Effector memory CD8-positive, alpha-beta T cell (primary cell): ENCODE measurements around the gene MYL5.
A peak's percentile ranks its signal among the peaks of the same experiment; 100 is the strongest.
"Not testable (repeated sequence)": the region's sequence is repeated elsewhere in the genome, so short reads cannot be mapped to it uniquely, and the experiment has no call there.

Experiments used
- ATAC-seq: fragments of 150-1000 bp; cut with Tn5 transposase; replicated peaks from 2 replicates; pipeline ENCODE4 v1.10.0; 2021; ENCODE audit warnings: mild to moderate bottlenecking, moderate library complexity
- DNase-seq, 3 experiments: peaks; one replicate each; pipeline ENCODE4 v3.0.0; 2021
- H3K27ac Mint-ChIP-seq, 2 donors: one replicate each; pipeline ENCODE4 v1.8.0; 2022; ENCODE audit warnings: mild to moderate bottlenecking in 2 of 2, mixed read lengths in 2 of 2, moderate library complexity in 2 of 2
- H3K27me3 Mint-ChIP-seq, 2 donors: one replicate each; pipeline ENCODE4 v1.8.0; 2022; ENCODE audit warnings: mixed read lengths in 2 of 2
- H3K36me3 Mint-ChIP-seq: one replicate; pipeline ENCODE4 v1.8.0; 2022; ENCODE audit warnings: mild to moderate bottlenecking, moderate library complexity, mixed read lengths; ENCODE audit not compliant: insufficient read depth
- H3K4me1 Mint-ChIP-seq, 2 donors: one replicate each; pipeline ENCODE4 v1.8.0; 2022; ENCODE audit warnings: low read depth in 2 of 2, mixed read lengths in 2 of 2
- H3K4me3 Mint-ChIP-seq, 2 donors: one replicate each; pipeline ENCODE4 v1.8.0; 2022; ENCODE audit warnings: mild to moderate bottlenecking in 2 of 2, mixed read lengths in 2 of 2, moderate library complexity in 2 of 2
- H3K9me3 Mint-ChIP-seq, 2 donors: one replicate each; pipeline ENCODE4 v1.8.0; 2022; ENCODE audit warnings: mixed read lengths in 2 of 2

MYL5 gene

DNA sequence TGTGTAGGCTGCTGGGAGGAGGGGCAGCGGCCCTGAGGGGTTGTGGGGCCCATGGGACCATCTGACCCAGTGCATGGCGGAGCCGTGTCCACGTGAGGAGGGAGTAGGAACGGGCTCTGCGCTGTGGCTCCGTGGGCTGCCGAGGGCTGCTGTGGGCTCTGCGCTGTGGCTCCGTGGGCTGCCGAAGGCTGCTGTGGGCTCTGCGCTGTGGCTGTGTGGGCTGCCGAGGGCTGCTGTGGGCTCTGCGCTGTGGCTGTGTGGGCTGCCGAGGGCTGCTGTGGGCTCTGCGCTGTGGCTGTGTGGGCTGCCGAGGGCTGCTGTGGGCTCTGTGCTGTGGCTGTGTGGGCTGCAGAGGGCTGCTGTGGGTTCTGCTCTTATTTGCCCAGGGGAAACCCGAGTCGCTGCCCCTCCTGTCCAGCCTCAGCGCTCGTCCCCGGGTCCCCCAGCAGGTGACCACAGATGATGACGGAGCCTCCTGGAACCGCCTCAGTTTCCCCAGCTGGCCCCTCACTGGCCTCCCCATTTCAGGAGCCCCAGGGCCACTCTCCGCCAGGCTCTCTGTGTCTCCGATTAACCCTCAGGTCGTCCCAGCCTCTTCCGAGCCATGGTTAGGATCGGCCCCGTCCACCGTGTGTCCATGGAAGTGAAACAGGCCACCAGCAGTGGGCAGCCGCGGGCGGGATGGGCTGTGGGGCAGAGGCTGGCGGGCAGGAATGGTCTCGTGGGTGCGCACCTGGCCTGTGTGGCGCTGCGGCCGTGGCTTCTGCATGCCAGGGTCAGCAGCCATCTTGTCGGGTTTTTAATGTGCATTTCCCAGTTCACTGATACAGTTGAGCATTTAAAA is 51.3 kb downstream of the MYL5 start:
- Mint-ChIP-seq H3K4me3 (no peak overlapping the region), H3K27me3 (no peaks in the 10 kb centered on the region), H3K4me1 (peaks cover 20 to 22% of the 10 kb centered on the region in 2 donors), H3K36me3 (peaks cover 28% of the 10 kb centered on the region), H3K9me3 (no peaks in the 10 kb centered on the region), H3K27ac (no peak overlapping the region)
- ATAC-seq = no peak
- no peak for DNase-seq

DNA sequence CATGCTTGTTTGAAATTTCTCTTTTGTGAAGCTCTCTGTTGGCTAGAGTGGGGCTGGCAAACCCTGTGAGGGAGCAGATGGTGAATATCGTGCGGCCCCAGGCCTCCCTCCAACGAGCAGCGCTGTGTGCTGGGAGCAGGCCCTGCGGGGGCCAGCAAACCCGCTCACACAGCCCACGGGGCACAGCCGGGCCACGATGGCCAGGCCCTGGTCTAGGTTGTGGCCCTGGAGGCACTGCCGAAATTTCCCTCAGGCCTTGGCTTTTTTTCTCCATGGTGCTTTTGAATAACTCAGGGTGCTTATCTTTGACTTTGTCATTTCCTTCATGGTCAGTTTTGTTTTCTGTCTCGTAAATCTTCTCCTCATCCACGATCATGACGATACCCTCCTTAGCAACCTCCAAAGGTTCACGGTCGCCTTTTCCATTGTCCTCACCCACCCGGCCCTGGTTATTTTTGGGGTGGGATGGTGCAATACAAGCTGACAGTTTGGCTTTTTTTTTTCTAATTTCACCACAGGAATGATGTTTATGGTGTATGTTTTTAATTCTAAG is 52.0 kb downstream of the MYL5 start:
- Mint-ChIP-seq H3K36me3 (peaks cover 30% of the 10 kb centered on the region), H3K27me3 (no peaks in the 10 kb centered on the region), H3K9me3 (no peaks in the 10 kb centered on the region), H3K4me3 (no peak overlapping the region), H3K4me1 (peaks cover 20 to 22% of the 10 kb centered on the region in 2 donors), H3K27ac (no peak overlapping the region)
- no peak for ATAC-seq
- no peak for DNase-seq

DNA sequence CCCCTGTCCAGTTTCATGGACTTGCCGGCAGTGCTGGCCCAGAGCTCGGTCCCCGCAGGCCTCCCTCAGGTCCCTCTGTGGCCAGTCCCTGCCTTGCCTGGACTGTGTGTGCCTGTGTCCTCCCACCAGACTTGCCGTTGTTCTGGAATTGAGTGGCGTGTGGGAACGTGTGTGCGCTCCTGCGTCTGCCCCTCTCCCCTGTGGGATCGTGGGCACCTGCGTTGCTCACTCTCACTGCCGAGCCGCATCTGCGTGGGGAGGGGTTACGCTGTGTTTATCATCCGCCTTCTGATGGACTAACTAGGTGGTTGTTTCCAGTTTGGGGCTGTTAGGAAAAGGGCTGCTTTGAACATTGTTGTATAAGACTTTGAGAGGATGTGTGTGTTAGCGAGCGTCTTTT is 52.5 kb downstream of the MYL5 start:
- Mint-ChIP-seq H3K4me3 (no peak overlapping the region), H3K36me3 (peaks cover 25% of the 10 kb centered on the region), H3K9me3 (no peaks in the 10 kb centered on the region), H3K27ac (peak overlapping the region; percentile 72 to 76), H3K4me1 (peaks cover 18 to 19% of the 10 kb centered on the region in 2 donors), H3K27me3 (no peaks in the 10 kb centered on the region)
- ATAC-seq = no peak
- no peak for DNase-seq

DNA sequence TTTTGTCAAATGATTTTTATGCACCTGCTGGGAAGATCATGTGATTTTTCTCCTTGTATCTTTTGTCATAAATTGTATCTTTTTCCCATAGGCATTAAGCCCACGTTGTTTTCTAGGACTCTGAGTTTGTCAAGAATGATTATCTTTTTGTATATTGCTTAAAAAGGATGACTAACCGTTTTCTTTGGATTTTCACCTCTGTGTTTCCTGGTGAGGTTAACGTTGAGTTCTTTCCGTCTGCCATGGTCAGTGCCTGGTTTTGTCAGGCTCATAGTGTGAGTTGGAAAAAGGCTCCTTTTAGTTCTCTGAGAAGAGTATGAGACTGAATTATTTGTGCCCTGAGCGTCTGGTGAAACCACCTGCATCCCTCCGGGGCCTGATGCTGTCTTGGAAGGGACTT is 53.2 kb downstream of the MYL5 start:
- Mint-ChIP-seq H3K4me1 (peaks cover 15 to 18% of the 10 kb centered on the region in 2 donors), H3K27ac (peak overlapping the region in 1 of 2 donors; percentile 46)

DNA sequence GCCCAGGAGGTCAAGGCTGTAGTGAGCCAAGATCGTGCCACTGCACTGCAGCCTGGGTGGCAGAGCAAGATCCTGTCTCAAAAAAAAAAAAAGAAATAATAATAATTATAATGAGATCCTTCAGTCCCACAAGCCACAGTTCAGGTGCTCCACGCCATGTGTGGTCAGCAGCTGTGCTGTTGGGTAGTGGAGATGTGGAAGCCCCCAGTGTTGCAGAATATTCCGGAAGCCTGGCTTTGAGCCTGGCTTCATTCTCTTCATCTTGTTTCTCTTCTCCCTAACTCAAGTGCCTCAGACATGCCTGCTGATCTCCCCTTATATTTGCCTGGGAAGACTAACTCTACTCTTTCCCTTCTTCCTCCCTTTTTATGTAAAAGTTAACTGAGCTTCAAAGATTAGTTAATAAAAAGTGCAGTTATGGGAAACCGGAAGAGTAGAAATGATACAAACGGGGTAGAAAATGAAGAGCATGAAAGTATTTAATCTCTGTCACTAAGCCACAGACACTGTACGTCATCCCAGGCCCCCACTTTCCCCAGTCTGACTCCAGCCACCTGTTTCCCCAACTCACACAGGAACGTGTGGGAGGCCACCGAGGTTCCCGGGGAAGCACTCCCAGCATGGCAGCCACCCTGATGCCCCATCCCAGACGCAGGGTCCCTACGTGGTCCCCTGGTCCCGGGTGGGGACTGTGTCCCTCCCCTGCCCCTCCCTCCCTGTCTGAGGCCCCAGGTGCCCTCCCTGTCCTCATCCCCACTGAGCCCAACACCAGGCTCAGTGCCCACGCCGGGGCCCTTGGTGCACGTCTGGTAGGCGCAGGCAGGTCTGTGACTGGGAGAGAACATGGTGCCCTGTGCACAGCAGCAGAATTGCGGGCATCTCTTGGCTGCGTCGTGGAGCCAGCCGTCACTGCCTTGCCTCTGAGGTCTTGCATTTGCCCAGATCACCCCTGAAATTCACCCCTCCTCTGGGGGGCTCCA is 55.3 kb downstream of the MYL5 start:
- Mint-ChIP-seq H3K9me3 (no peaks in the 10 kb centered on the region), H3K27ac (peak overlapping the region in 1 of 2 donors; percentile 77), H3K36me3 (peaks cover 24% of the 10 kb centered on the region), H3K4me1 (peaks cover 5 to 11% of the 10 kb centered on the region in 2 donors), H3K27me3 (no peaks in the 10 kb centered on the region), H3K4me3 (no peak overlapping the region)
- no peak for ATAC-seq
- no peak for DNase-seq

More for the DNA sequence above, 53.2 kb downstream of the MYL5 start:
- ATAC-seq (no peak), DNase-seq (no peak)
- Mint-ChIP-seq H3K27me3 (no peaks in the 10 kb centered on the region), H3K4me3 (no peak overlapping the region), H3K9me3 (no peaks in the 10 kb centered on the region), H3K36me3 (peaks cover 25% of the 10 kb centered on the region)

DNA sequence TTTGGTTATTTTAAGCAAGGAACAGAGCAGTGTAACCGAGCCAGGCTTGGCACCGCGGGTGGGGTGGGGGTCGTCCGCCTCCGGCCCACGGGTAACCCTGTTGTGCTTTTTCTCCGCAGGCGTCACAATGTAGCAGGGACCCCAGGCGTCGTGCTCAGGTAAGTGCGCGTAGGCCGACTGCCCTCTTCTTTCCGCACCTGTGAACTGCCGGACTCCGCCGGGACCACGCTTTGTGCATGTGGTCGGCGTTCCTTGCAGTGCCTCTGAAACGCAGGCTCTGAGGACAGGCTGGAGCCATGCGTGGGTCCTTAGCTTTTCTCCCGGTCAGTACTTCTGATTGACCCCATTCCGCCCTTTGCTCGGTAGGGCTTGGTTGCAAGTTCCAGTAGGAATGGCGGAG is 56.2 kb downstream of the MYL5 start:
- DNase-seq (no peak), ATAC-seq (no peak)
- Mint-ChIP-seq H3K27ac (peak overlapping the region in 1 of 2 donors; percentile 71), H3K4me1 (peaks cover 0 to 5% of the 10 kb centered on the region in 2 donors), H3K36me3 (peaks cover 28% of the 10 kb centered on the region), H3K9me3 (no peaks in the 10 kb centered on the region), H3K4me3 (no peak overlapping the region), H3K27me3 (no peaks in the 10 kb centered on the region)

DNA sequence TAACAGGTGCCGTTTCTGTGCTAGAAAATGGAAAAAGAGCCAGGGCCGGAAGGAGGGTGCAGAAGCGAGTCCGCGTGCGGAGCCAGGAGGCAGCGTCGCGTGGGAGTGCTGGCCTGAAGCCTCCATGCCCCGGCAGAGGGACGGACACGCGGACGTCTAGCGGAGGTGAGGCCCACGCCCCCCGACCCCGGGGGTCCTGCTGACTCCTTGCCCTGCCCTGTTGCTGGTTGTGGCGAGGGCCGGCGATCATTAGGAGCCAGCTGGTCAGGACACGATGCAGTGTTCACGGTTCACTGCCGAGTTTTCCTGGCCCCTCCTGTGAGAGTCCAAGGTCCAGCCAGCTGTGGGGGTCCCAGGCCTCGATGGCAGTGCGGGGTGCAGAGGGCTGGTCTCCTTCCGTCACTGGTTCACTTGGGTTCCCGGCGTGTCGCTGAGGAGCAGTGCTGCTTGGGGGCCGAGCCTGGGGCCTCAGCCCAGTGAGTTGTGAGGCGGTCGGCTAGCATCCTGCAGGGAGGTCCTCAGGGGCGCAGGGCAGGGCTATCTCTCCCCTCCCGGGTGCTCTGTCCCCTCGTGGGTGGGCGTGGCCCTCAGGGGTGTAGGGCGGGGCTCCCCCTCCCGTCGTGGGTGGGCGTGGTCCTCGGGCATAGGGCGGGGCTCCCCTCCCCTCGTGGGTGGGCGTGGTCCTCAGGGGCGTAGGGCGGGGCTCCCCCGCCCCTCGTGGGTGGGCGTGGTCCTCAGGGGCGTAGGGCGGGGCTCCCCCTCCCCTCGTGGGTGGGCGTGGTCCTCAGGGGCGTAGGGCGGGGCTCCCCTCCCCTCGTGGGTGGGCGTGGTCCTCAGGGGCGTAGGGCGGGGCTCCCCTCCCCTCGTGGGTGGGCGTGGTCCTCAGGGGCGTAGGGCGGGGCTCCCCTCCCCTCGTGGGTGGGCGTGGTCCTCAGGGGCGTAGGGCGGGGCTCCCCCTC is 56.9 kb downstream of the MYL5 start:
- not testable (repeated sequence) for DNase-seq, H3K4me1 Mint-ChIP-seq, H3K4me3 Mint-ChIP-seq, ATAC-seq, H3K27me3 Mint-ChIP-seq, H3K9me3 Mint-ChIP-seq
- H3K36me3 Mint-ChIP-seq = peaks cover 28% of the 10 kb centered on the region
- peak overlapping the region in 1 of 2 donors; percentile 71 for H3K27ac Mint-ChIP-seq
